Measurements from ENCODE around the gene MYO7B. TPM values are rescaled to one million over a fixed set of nuclear protein-coding genes. Genes with fewer than 3 reads are reported as not detected.
"Not testable (repeated sequence)": the region's sequence is repeated elsewhere in the genome, so short reads cannot be mapped to it uniquely, and the experiment has no call there.

Gene MYO7B
- total RNA-seq, 4 donors from 2014 or later: 214 to 1,039 (median 594) TPM

- no peaks in the 10 kb centered on the region for H3K36me3 ChIP-seq
- H3K4me1 ChIP-seq: peaks cover 0 to 18% (median 1%) of the 10 kb centered on the region in 4 donors
- TF ChIP-seq CTCF (IDR thresholded peaks at IDR 0.05) (no peak), POLR2A (IDR thresholded peaks at IDR 0.05) (no peak)
- H3K4me3 ChIP-seq: peak overlapping the region in 2 of 4 donors; percentile 63 to 68
- DNase-seq: no peak
- no peak overlapping the region for H3K27ac ChIP-seq
- no peaks in the 10 kb centered on the region for H3K9me3 ChIP-seq
- no peaks in the 10 kb centered on the region for H3K27me3 ChIP-seq
Measured at GRCh38 chr2:127537644-127538043, 2.2 kb downstream of the MYO7B start.

- DNase-seq: no peak
- H3K9me3 ChIP-seq: no peaks in the 10 kb centered on the region
- no peak for TF ChIP-seq CTCF (IDR thresholded peaks at IDR 0.05)
- no peak for TF ChIP-seq POLR2A (IDR thresholded peaks at IDR 0.05)
- no peaks in the 10 kb centered on the region for H3K27me3 ChIP-seq
- peak overlapping the region in 2 of 4 donors; percentile 70 to 79 for H3K27ac ChIP-seq
- H3K4me1 ChIP-seq: peaks cover 0 to 10% (median 0%) of the 10 kb centered on the region in 4 donors
- no peaks in the 10 kb centered on the region for H3K36me3 ChIP-seq
- H3K4me3 ChIP-seq: no peak overlapping the region
Measured at GRCh38 chr2:127541809-127542208, 6.3 kb downstream of the MYO7B start.

- no peak overlapping the region for H3K4me3 ChIP-seq
- peak overlapping the region in 2 of 4 donors; percentile 70 to 79 for H3K27ac ChIP-seq
- TF ChIP-seq POLR2A (IDR thresholded peaks at IDR 0.05): no peak
- TF ChIP-seq CTCF (IDR thresholded peaks at IDR 0.05): no peak
- no peak for DNase-seq
- H3K36me3 ChIP-seq: no peaks in the 10 kb centered on the region
- H3K27me3 ChIP-seq: no peaks in the 10 kb centered on the region
- peaks cover 0 to 10% (median 0%) of the 10 kb centered on the region in 4 donors for H3K4me1 ChIP-seq
- no peaks in the 10 kb centered on the region for H3K9me3 ChIP-seq
Measured at GRCh38 chr2:127542231-127542630, 6.7 kb downstream of the MYO7B start.

GRCh38 chr2:127543013-127543501, 7.6 kb downstream of the MYO7B start:
- H3K4me1 ChIP-seq, DNase-seq, H3K9me3 ChIP-seq, H3K27me3 ChIP-seq, H3K36me3 ChIP-seq, H3K4me3 ChIP-seq: not testable (repeated sequence)
- peak overlapping the region in 2 of 4 donors; percentile 70 to 79 for H3K27ac ChIP-seq

GRCh38 chr2:127545189-127545588, 9.7 kb downstream of the MYO7B start:
- peak in 1 of 3 donors; percentile 4 for DNase-seq
- no peaks in the 10 kb centered on the region for H3K36me3 ChIP-seq
- no peaks in the 10 kb centered on the region for H3K9me3 ChIP-seq
- no peak overlapping the region for H3K4me3 ChIP-seq
- TF ChIP-seq CTCF (IDR thresholded peaks at IDR 0.05): no peak
- TF ChIP-seq POLR2A (IDR thresholded peaks at IDR 0.05): no peak
- peaks cover 0 to 10% (median 0%) of the 10 kb centered on the region in 4 donors for H3K4me1 ChIP-seq
- H3K27me3 ChIP-seq: no peaks in the 10 kb centered on the region
- no peak overlapping the region for H3K27ac ChIP-seq

GRCh38 chr2:127545796-127546195, 10.3 kb downstream of the MYO7B start:
- no peaks in the 10 kb centered on the region for H3K27me3 ChIP-seq
- H3K9me3 ChIP-seq: no peaks in the 10 kb centered on the region
- H3K36me3 ChIP-seq: no peaks in the 10 kb centered on the region
- H3K4me3 ChIP-seq: no peak overlapping the region
- TF ChIP-seq POLR2A (IDR thresholded peaks at IDR 0.05) (no peak), CTCF (IDR thresholded peaks at IDR 0.05) (no peak)
- DNase-seq: peak in 1 of 3 donors; percentile 26
- H3K4me1 ChIP-seq: peaks cover 0 to 10% (median 0%) of the 10 kb centered on the region in 4 donors
- H3K27ac ChIP-seq: no peak overlapping the region

Data from Peyer's patch (tissue), 4 donors.